OCI-LY7 (cell line): ENCODE results near the gene CAAP1. TPM values are rescaled to one million over a fixed set of nuclear protein-coding genes. Genes with fewer than 3 reads are reported as not detected.
"Not testable (repeated sequence)": the region's sequence is repeated elsewhere in the genome, so short reads cannot be mapped to it uniquely, and the experiment has no call there.

Source experiments
- BruUV-seq: library from RNA; stranded (reverse); fragments of 400-500 nt; replicated peaks from 2 replicates; lab custom pipeline; 2021; lab: Mats Ljungman, UMichigan
- CTCF ChIA-PET: fragments of 300-600 bp; sonication (Branson Sonifier 250); formaldehyde crosslinking; loops from one replicate; lab custom pipeline; 2022; ENCODE audit warnings: antibody characterized with exemption; ENCODE audit not compliant: unreplicated experiment; lab: Charles Lee
- POLR2A ChIA-PET: fragments of 300-600 bp; sonication (Branson Sonifier 250); formaldehyde crosslinking; loops from one replicate; lab custom pipeline; 2022; ENCODE audit warnings: antibody characterized with exemption; lab: Charles Lee
- DNase-seq: peaks from one replicate; pipeline ENCODE4 v3.0.0-alpha.2; 2015; ENCODE audit warnings: low spot score
- H2AFZ ChIP-seq: fragments of 200-600 bp; sonication (generic), shearing (Covaris generic); 2 replicates; pipeline ENCODE4 v1.6.1; 2014; ENCODE audit warnings: mild to moderate bottlenecking, antibody characterized with exemption, low read length, moderate library complexity
- H3K27ac ChIP-seq: fragments of 200-600 bp; sonication (generic); 2 replicates; pipeline ENCODE4 v1.5.1; 2014; ENCODE audit warnings: mixed run types, low read depth, mild to moderate bottlenecking, moderate library complexity, low read length, inconsistent platforms; ENCODE audit not compliant: poor library complexity, severe bottlenecking
- H3K36me3 ChIP-seq: fragments of 200-600 bp; sonication (generic); 2 replicates; pipeline ENCODE4 v1.6.1; 2014; ENCODE audit warnings: mild to moderate bottlenecking, antibody characterized with exemption, low read length, moderate library complexity, mixed read lengths; ENCODE audit not compliant: insufficient read depth
- H3K4me1 ChIP-seq: fragments of 200-600 bp; sonication (generic); 2 replicates; pipeline ENCODE4 v1.5.1; 2014; ENCODE audit warnings: mild to moderate bottlenecking, low read length; ENCODE audit not compliant: insufficient read depth, poor library complexity, severe bottlenecking
- H3K4me2 ChIP-seq: fragments of 200-600 bp; sonication (generic); 2 replicates; pipeline ENCODE4 v1.6.1; 2014; ENCODE audit warnings: mild to moderate bottlenecking, low read length
- H3K4me3 ChIP-seq: fragments of 200-600 bp; sonication (generic); 2 replicates; pipeline ENCODE4 v1.5.1; 2014; ENCODE audit warnings: mild to moderate bottlenecking, low read depth, low read length; ENCODE audit not compliant: poor library complexity, severe bottlenecking
- H3K79me2 ChIP-seq: fragments of 200-600 bp; sonication (generic); 2 replicates; pipeline ENCODE4 v1.6.1; 2016; ENCODE audit warnings: low read depth, mild to moderate bottlenecking, low read length, moderate library complexity, mixed read lengths; ENCODE audit not compliant: insufficient read depth
- H3K9me2 ChIP-seq: fragments of 200-600 bp; sonication (generic); 2 replicates; pipeline ENCODE4 v1.6.1; 2016; ENCODE audit warnings: mild to moderate bottlenecking, low read length, mixed read lengths; ENCODE audit not compliant: insufficient read depth
- H3K9me3 ChIP-seq: fragments of 200-600 bp; sonication (generic); 2 replicates; pipeline ENCODE4 v1.6.1; 2014; ENCODE audit warnings: mild to moderate bottlenecking, mixed run types, low read length, mixed read lengths
- H4K20me1 ChIP-seq: fragments of 200-600 bp; sonication (generic); 2 replicates; pipeline ENCODE4 v1.6.1; 2014; ENCODE audit warnings: mild to moderate bottlenecking, antibody characterized with exemption, low read length, moderate library complexity, mixed read lengths; ENCODE audit not compliant: insufficient read depth
- EZH2phosphoT487 ChIP-seq: fragments of 200-600 bp; sonication (generic); IDR thresholded peaks from 2 replicates; pipeline ENCODE4 v1.6.1; 2018; ENCODE audit warnings: low read depth, borderline replicate concordance, mild to moderate bottlenecking, mixed run types, antibody characterized with exemption, low read length, moderate library complexity, mixed read lengths
- intact Hi-C: fragments of 100-400 bp; cut with micrococcal nuclease; formaldehyde crosslinking; loops from one replicate; pipeline ENCODE4 v1.10.0; 2022; ENCODE audit not compliant: unreplicated experiment
- total RNA-seq, 2 experiments: library from RNA; depleted of rRNA in 1 of 2; stranded (reverse); fragments of >200 nt in 1 of 2; shearing (Covaris generic) in 1 of 2; gene quantifications; 2 replicates each; pipeline ENCODE4 v1.2.3, GENCODE V29; 2014 to 2022
- TF ChIP-seq, protein P1 (sequence below): fragments of 200-600 bp; sonication (generic); conservative IDR thresholded peaks from 2 replicates; pipeline ENCODE4 v1.5.1; 2014; ENCODE audit warnings: mild to moderate bottlenecking, antibody characterized with exemption, low read length, moderate library complexity, mixed read lengths

CAAP1 gene
- total RNA-seq, 2 experiments from 2014 or later: 32.9 to 38.8 TPM

DNA sequence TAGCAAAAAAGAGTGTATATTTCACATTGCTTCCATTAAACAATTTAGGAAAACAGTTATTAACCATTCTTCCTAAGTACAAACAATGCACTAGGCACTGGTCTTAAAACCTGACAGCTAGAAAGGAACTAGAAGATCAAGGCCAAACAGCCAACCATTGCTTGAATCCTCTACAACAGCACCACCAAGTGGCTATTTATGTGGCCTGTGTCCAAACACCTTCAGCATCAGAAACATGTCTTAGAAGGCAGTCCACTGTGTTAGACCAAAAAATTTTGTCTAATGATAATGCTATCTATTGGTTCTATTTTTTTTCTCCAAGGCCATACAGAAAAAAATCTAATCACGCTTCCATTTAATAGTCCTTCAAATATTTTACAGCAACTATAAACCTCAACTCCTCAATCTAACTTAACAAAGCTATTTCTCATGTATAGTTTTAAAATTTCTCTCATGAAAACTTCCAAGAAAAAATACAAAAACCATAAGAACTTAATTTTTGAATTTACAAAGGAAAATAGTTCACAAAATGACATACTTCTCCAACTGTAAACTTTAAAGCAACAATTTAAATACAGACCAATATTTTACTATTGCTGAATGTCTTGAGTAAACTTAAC, 36.1 kb downstream of the CAAP1 start:
- Histone ChIP-seq H3K36me3 (peaks cover 88% of the 10 kb centered on the region), H3K79me2 (0 out of 2 replicates have a peak, but pooled peaks cover 3% of the 10 kb centered on the region), H3K4me1 (no peaks in the 10 kb centered on the region), H3K27ac (no peak overlapping the region), H3K9me3 (no peaks in the 10 kb centered on the region), H4K20me1 (peaks cover 8% of the 10 kb centered on the region; the same call in 1 of the 2 replicates), H3K4me3 (no peak overlapping the region), H2AFZ (no peak overlapping the region), H3K4me2 (no peak overlapping the region), H3K9me2 (no peaks in the 10 kb centered on the region)
- no TSS peak for BruUV-seq
- intact Hi-C loops: no loop called here
- POLR2A ChIA-PET: no interaction called here
- no peak for TF ChIP-seq EZH2phosphoT487
- TF ChIP-seq, protein P1, sequence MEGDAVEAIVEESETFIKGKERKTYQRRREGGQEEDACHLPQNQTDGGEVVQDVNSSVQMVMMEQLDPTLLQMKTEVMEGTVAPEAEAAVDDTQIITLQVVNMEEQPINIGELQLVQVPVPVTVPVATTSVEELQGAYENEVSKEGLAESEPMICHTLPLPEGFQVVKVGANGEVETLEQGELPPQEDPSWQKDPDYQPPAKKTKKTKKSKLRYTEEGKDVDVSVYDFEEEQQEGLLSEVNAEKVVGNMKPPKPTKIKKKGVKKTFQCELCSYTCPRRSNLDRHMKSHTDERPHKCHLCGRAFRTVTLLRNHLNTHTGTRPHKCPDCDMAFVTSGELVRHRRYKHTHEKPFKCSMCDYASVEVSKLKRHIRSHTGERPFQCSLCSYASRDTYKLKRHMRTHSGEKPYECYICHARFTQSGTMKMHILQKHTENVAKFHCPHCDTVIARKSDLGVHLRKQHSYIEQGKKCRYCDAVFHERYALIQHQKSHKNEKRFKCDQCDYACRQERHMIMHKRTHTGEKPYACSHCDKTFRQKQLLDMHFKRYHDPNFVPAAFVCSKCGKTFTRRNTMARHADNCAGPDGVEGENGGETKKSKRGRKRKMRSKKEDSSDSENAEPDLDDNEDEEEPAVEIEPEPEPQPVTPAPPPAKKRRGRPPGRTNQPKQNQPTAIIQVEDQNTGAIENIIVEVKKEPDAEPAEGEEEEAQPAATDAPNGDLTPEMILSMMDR: peak; percentile 88
- peak; percentile 62 for DNase-seq
- CTCF ChIA-PET: no interaction called here

DNA sequence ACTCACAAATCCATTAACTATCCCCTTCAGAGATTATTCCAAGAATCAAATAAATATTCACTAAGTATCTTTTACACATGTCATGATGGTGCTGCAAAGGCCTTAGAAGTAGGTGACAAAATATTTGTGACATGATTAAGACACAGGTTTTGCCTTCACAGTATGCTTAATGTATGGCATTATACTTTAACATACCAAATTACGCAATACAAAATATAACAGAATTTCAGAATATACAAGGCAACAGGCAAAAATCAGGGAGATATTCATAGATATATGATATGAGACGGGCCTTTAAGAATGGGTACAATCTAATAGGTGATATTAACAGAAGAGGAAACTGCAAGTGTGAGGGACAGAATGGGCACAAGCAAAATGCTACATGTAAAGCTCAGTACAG, 41.6 kb downstream of the CAAP1 start:
- ChIA-PET POLR2A (interaction anchor here (1.0 kb wide), 1 partner anchor 9 kb away, joined by 3 read pairs; no protein-coding TSS in a partner anchor), CTCF (no interaction called here)
- BruUV-seq: no TSS peak
- peaks cover 8% of the 10 kb centered on the region; the same call in 1 of the 2 replicates for H4K20me1 ChIP-seq
- no peak overlapping the region for H3K4me3 ChIP-seq
- H3K27ac ChIP-seq: no peak overlapping the region
- no peaks in the 10 kb centered on the region for H3K9me2 ChIP-seq
- H3K4me1 ChIP-seq: no peaks in the 10 kb centered on the region
- peaks cover 83% of the 10 kb centered on the region for H3K36me3 ChIP-seq
- H2AFZ ChIP-seq: no peak overlapping the region
- no peak for DNase-seq
- intact Hi-C loops: loop anchor here (5.0 kb wide), 1 partner anchor 651 kb away; no protein-coding TSS in a partner anchor
- no peak overlapping the region for H3K4me2 ChIP-seq
- H3K79me2 ChIP-seq: 0 out of 2 replicates have a peak, but pooled peaks cover 3% of the 10 kb centered on the region
- no peaks in the 10 kb centered on the region for H3K9me3 ChIP-seq
- no peak for TF ChIP-seq EZH2phosphoT487
- TF ChIP-seq, protein P1: no peak

DNA sequence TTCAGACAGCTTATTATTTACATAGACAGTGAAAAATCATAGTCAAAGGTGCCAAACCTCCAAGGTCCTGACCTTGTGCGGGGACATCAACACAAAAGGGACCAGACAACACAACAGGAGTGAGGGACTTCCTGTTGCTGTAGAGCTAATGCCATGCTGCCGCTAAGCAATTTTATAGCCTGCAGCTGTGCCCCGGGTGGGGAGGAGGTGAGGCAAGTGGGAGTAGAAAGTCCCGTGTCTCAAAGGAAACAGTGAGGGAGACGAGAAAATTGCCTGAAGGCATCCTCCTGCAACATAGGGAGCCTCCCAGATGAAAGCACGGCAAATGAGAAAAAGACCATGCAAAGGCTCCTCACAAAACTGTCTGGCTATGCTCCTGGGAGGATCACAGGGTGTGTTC, 58.8 kb downstream of the CAAP1 start:
- no peak for TF ChIP-seq EZH2phosphoT487
- Histone ChIP-seq H3K27ac (no peak overlapping the region), H3K9me2 (no peaks in the 10 kb centered on the region), H3K79me2 (no peaks in the 10 kb centered on the region), H3K36me3 (peaks cover 12% of the 10 kb centered on the region), H2AFZ (no peak overlapping the region), H3K4me1 (no peaks in the 10 kb centered on the region), H3K4me3 (no peak overlapping the region), H3K4me2 (no peak overlapping the region), H3K9me3 (no peaks in the 10 kb centered on the region), H4K20me1 (no peaks in the 10 kb centered on the region)
- no TSS peak for BruUV-seq
- ChIA-PET POLR2A (no interaction called here), CTCF (no interaction called here)
- peak; percentile 3 for DNase-seq
- intact Hi-C loops: no loop called here

DNA sequence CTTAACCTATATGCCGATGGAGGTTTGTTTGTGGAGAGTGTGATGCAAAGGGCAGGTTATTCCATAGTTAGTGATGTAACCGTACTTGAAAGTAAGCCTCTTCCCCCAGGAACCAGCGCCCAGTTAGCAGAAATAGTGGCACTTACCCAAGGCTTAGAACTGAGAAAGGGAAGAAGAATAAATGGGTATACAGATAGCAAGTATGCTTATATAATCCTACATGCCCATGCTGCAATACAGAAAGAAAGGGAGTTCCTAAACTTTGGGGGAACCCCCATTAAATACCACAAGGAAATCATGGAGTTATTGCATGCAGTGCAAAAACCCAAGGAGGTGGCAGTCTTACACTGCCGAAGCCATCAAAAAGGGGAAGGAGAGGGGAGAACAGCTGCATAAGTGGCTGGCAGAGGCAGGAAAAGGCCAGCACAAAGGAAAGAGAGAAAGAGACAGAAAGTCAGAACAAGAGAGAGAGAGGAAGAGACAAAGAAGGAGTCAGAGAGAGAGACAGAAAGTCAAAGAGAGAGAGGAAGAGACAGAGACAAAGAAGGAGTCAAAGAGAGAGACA, 64.1 kb downstream of the CAAP1 start:
- H3K4me2 ChIP-seq, H3K4me1 ChIP-seq, DNase-seq, H3K9me3 ChIP-seq, intact Hi-C loops, BruUV-seq, H2AFZ ChIP-seq, POLR2A ChIA-PET, H3K27ac ChIP-seq, H3K9me2 ChIP-seq, H3K4me3 ChIP-seq, CTCF ChIA-PET, H3K79me2 ChIP-seq, H4K20me1 ChIP-seq, H3K36me3 ChIP-seq: not testable (repeated sequence)
